Esophagus squamous epithelium (tissue), 5 donors: ENCODE results near the gene OIT3. TPM values are rescaled to one million over a fixed set of nuclear protein-coding genes. Genes with fewer than 3 reads are reported as not detected.

Experiments
- DNase-seq: peaks from one replicate; lab custom pipeline; 2025; lab: John Stamatoyannopoulos, UW
- H3K27ac ChIP-seq, 4 donors: fragments of 200-600 bp; sonication (generic); one replicate each; pipeline ENCODE4 v1.5.1; 2016 to 2019; ENCODE audit warnings: mild to moderate bottlenecking in 1 of 4
- H3K27me3 ChIP-seq, 4 donors: fragments of 200-600 bp; sonication (generic); 1 replicate in 3 of 4; 2 replicates in 1 of 4; pipeline versions ENCODE4 v1.5.1 to v1.6.0; 2017 to 2021; ENCODE audit warnings: antibody characterized with exemption in 1 of 4
- H3K36me3 ChIP-seq, 3 donors: fragments of 200-600 bp; sonication (generic); one replicate each; pipeline ENCODE4 v1.5.1; 2016 to 2019
- H3K4me1 ChIP-seq, 3 donors: fragments of 200-600 bp; sonication (generic); one replicate each; pipeline ENCODE4 v1.5.1; 2017 to 2019
- H3K4me3 ChIP-seq, 4 donors: fragments of 200-600 bp; sonication (generic); 1 replicate in 3 of 4; 2 replicates in 1 of 4; pipeline ENCODE4 v1.5.1; 2016 to 2019; ENCODE audit warnings: mild to moderate bottlenecking in 2 of 4, moderate library complexity in 1 of 4
- H3K9me3 ChIP-seq, 3 donors: fragments of 200-600 bp; sonication (generic); one replicate each; pipeline ENCODE4 v1.5.1; 2016 to 2019
- POLR2A ChIP-seq, 4 donors: fragments of 450-650 bp; IDR thresholded peaks; one replicate each; pipeline ENCODE4 v1.6.1; 2017; ENCODE audit warnings: antibody characterized with exemption in 4 of 4, mild to moderate bottlenecking in 4 of 4, moderate library complexity in 3 of 4
- WGBS, 2 donors: methylation state at CpG; one replicate each; pipeline ENCODE4 v1.1.5; 2018; 5-methylcytosine and 5-hydroxymethylcytosine counted together
- intact Hi-C: fragments of 100-400 bp; cut with DNase I; formaldehyde crosslinking; loops from one replicate; pipeline ENCODE4 v1.15.0; 2022
- total RNA-seq, 4 donors: library from RNA; depleted of rRNA; stranded (reverse); fragments of >200 nt; gene quantifications; one replicate each; pipeline ENCODE4 v1.1.0, GENCODE V29; 2016
- TF ChIP-seq, protein P1 (sequence below), 6 experiments: fragments of 450-650 bp in 4 of 6; fragments of 200-600 bp in 2 of 6; sonication (generic) in 2 of 6; IDR thresholded peaks; one replicate each; pipeline ENCODE4 v1.5.1; 2016 to 2019; ENCODE audit warnings: antibody characterized with exemption in 6 of 6, mild to moderate bottlenecking in 4 of 6, moderate library complexity in 4 of 6
- donor health status: DM: yes; HTN: yes; CAD: no.

The OIT3 gene
- total RNA-seq, 4 donors from 2014 or later, result not detected

DNA sequence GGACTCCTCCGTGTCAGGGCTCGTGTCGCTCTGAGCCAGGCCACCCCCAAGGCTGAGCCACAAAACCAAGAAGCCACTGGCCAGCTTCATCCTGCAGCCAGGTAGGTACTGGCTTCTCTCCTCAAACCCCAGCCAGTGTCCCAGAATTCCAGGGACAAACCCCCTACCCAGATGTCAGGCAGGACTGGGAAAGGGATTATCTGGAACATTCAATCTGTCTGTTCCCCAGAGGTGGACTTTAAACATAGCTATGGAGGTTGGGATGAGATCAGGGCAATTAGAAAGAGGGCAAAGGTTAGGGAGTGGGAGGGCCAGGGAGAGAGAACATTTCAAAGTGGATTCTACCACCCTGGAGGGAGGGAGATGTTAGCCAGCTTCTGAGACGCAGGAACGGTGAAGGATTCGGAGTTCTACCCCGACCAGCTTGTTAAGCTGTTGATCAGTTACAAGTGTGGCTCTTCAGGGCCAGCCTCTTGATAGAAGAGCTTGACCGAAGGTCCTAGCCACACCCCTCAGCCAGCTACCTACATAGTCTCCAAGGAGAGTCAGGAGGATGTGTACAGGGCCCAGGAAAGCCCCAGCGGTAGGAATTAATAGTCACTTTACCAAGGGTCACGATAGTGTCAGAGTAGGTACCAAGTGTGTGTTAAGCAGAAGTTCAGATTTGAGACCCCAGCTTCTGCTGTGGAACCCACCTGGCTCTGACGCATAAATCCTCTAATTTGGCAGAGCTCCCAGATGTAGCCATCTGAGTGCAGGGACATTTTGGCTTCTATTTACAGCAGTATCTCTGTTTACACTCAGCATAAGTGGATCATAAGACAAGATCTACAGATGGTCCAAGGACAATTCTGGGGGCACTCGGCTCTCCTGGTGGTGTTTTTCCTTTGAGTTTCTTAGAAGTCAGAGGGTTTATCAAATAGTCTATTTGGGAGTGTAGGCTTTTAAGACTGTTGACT lies 61.3 kb downstream of the OIT3 start, which contains the start of gene PLA2G12B:
Gene PLA2G12B (minus strand): TSS at position 211 of the 959 bp plus-strand sequence. CDS start 121 bp downstream, at position 90.
- no peaks in the 10 kb centered on the region for H3K4me1 ChIP-seq
- intact Hi-C loops, result no loop called here
- H3K9me3 ChIP-seq, result no peaks in the 10 kb centered on the region
- no peaks in the 10 kb centered on the region for H3K36me3 ChIP-seq
- no peak within 1 kb of the TSS for H3K27ac ChIP-seq
- peaks cover 0 to 3% (median 0%) of the 10 kb centered on the region in 4 donors for H3K27me3 ChIP-seq
- DNase-seq, result no peak
- H3K4me3 ChIP-seq, result no peak within 1 kb of the TSS
- TF ChIP-seq, protein P1, sequence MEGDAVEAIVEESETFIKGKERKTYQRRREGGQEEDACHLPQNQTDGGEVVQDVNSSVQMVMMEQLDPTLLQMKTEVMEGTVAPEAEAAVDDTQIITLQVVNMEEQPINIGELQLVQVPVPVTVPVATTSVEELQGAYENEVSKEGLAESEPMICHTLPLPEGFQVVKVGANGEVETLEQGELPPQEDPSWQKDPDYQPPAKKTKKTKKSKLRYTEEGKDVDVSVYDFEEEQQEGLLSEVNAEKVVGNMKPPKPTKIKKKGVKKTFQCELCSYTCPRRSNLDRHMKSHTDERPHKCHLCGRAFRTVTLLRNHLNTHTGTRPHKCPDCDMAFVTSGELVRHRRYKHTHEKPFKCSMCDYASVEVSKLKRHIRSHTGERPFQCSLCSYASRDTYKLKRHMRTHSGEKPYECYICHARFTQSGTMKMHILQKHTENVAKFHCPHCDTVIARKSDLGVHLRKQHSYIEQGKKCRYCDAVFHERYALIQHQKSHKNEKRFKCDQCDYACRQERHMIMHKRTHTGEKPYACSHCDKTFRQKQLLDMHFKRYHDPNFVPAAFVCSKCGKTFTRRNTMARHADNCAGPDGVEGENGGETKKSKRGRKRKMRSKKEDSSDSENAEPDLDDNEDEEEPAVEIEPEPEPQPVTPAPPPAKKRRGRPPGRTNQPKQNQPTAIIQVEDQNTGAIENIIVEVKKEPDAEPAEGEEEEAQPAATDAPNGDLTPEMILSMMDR (IDR thresholded peaks at IDR 0.05), result no peak
- TF ChIP-seq POLR2A (IDR thresholded peaks at IDR 0.05), result no peak
- 64 to 83% methylated on average over 5 to 10 of the region's 12 CpGs for WGBS, 2 donors

DNA sequence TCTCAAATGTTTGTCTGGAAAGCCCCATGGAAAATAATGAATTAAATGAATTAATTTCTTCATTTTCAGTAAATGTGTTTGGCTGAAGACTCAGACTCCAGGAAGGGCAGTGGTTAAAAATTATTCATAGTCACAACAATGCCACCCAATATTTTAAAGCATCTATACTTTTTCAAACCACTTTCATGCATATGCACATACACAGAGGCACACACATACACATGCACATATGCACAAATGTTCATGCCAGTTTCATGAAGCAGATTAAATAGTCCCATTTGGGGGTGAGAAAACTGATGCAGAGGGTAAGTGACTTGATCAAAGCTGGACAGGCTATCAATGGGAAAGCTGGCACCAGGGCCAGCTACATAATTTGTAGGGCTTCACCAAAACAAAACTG lies 62.5 kb downstream of the OIT3 start:
- DNase-seq, result no peak
- no peak overlapping the region for H3K4me3 ChIP-seq
- intact Hi-C loops, result no loop called here
- H3K27me3 ChIP-seq, result peaks cover 0 to 3% (median 0%) of the 10 kb centered on the region in 4 donors
- H3K4me1 ChIP-seq, result no peaks in the 10 kb centered on the region
- no peak overlapping the region for H3K27ac ChIP-seq
- TF ChIP-seq, protein P1 (IDR thresholded peaks at IDR 0.05), result no peak
- TF ChIP-seq POLR2A (IDR thresholded peaks at IDR 0.05), result no peak
- H3K9me3 ChIP-seq, result no peaks in the 10 kb centered on the region
- H3K36me3 ChIP-seq, result no peaks in the 10 kb centered on the region

DNA sequence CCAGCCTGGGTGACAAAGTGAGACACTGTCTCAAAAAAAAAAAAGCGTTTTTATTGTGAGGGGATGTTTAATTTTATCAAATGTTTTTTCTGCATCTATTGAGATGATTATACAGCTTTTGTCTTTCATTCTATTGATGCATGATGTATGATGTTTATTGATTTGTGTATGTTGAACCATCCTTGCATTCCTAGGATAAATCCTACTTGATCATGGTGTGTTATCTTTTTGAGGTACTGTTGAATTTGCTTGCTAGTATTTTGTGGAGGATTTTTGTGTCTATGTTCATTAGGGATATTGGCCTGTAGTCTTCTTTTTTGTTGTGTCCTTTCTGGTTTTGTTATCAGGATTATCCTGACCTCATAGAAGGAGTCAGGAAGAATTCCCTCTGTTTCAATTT lies 83.3 kb downstream of the OIT3 start:
- intact Hi-C loops, result no loop called here
- Histone ChIP-seq H3K9me3 (peaks cover 0 to 48% (median 12%) of the 10 kb centered on the region in 3 donors), H3K4me1 (no peaks in the 10 kb centered on the region), H3K27ac (no peak overlapping the region), H3K36me3 (no peaks in the 10 kb centered on the region), H3K27me3 (peaks cover 0 to 6% (median 0%) of the 10 kb centered on the region in 4 donors), H3K4me3 (no peak overlapping the region)
- DNase-seq, result no peak
- no peak for TF ChIP-seq POLR2A (IDR thresholded peaks at IDR 0.05)
- TF ChIP-seq, protein P1 (IDR thresholded peaks at IDR 0.05), result no peak
- 88 to 89% methylated on average over 1 of the region's 1 CpG for WGBS, 2 donors

DNA sequence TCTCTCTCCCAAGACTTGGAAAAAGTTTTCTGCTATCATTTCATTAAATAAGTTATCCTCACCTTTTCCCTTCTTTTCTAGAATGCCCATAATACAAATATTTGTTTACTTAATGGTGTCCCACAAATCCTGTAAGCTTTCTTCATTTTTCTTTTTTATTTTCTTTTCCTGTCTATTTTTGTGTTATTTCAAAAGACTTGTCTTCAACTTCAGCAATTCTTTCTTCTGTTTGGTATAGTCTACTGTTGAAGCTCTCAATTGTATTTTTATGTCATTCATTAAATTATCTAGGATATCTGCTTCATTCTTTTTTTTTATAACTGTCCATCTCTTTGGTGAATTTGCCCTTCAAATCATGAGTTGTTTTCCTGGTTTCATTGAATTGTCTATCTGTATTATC lies 86.2 kb downstream of the OIT3 start:
- Histone ChIP-seq H3K4me1 (no peaks in the 10 kb centered on the region), H3K27me3 (peaks cover 0 to 6% (median 0%) of the 10 kb centered on the region in 4 donors), H3K4me3 (no peak overlapping the region), H3K27ac (no peak overlapping the region), H3K36me3 (no peaks in the 10 kb centered on the region), H3K9me3 (peaks cover 0 to 48% (median 12%) of the 10 kb centered on the region in 3 donors)
- TF ChIP-seq POLR2A (IDR thresholded peaks at IDR 0.05), result no peak
- intact Hi-C loops, result no loop called here
- DNase-seq, result no peak

DNA sequence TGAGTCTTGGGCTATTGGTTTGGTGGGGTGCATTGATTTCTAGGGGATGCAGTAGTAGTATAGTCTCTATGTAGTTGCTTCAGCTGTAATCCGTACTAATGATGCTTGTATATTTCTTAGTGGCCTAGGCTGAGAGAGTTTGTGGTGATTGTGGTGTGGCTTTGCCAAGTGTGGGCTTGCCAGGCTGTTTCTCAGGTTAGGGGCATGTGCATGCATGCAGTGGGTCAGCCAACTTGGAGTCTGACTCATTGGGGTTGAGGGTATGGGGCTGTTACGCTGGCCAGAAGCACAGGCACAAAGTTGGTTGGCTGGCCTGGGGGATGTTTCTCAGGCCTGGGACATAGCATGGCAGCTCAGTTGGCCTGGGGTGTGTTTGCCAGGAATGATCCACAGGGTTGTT lies 86.8 kb downstream of the OIT3 start:
- Histone ChIP-seq H3K27me3 (peaks cover 0 to 6% (median 0%) of the 10 kb centered on the region in 4 donors), H3K36me3 (no peaks in the 10 kb centered on the region), H3K4me3 (no peak overlapping the region), H3K9me3 (peaks cover 0 to 45% (median 9%) of the 10 kb centered on the region in 3 donors), H3K4me1 (no peaks in the 10 kb centered on the region), H3K27ac (no peak overlapping the region)
- no peak for DNase-seq
- WGBS, 2 donors, result 75 to 89% methylated on average over 1 to 2 of the region's 2 CpGs
- intact Hi-C loops, result no loop called here
- TF ChIP-seq, protein P1 (IDR thresholded peaks at IDR 0.05), result no peak
- TF ChIP-seq POLR2A (IDR thresholded peaks at IDR 0.05), result no peak
